GM18498 (cell line): ENCODE data around the gene GLCCI1.
"Not testable (repeated sequence)": the region's sequence is repeated elsewhere in the genome, so short reads cannot be mapped to it uniquely, and the experiment has no call there.

Experiments used
- ATAC-seq: cut with Tn5 transposase; IDR thresholded peaks from one replicate; pipeline ENCODE4 v1.9.1; 2021; ENCODE audit warnings: mild to moderate bottlenecking, moderate library complexity; ENCODE audit not compliant: unreplicated experiment

The GLCCI1 gene

DNA sequence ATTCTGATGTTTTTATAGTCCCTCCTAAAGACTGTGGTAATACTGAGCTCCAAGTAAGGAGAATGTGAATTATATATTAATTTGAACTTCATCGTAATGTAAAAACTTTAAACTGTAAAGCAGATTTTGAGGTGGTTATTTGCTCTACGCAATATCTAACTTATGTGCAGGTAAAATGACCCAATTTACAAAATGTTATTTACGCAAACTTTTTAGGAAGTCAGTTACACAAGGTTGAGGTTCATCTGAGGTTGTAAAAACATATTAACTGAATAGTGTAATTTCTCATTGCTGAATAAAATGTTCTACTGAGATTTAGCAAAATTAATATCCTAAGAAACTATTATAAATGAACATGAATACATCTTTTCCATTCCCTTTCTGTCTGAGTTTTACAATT, 15.8 kb downstream of the GLCCI1 start:
- ATAC-seq = no peak

DNA sequence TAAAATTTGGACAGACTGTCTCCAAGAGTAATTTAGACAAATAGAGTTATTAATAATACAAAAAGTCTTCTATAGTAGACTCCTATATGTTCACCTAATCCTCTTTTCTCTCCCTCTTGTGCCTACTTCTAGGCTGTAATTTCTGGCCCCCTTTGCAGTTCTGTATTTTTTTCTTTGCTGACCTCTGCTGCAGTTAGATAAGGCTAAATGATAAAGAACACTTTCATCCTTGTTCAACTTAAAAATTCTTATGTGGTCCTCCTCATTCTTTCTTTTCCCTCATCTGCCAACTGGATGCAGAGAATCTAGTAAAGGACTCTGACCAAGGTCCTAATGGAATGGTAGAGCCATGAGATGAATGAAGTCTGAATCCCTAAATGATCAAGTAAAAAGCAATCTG, 20.1 kb downstream of the GLCCI1 start:
- ATAC-seq = no peak

DNA sequence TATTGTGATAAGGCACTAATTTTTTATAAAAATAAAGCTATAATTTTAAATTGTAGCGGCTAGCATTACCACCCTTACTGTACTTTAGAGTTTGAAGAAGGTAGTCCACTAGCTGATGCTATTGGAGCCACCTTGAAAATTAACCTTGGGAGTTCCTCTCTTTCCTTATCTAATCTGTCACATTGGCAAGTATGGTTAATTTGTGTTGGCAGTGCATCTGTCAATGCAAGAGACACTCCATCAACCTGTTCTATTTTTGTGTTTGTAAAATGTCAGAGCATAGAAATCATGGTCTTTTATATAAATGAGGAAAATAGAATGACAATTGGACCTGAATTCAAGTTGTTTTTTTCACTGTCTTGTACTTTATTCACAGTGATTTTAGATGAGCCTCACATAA, 20.5 kb downstream of the GLCCI1 start:
- no peak for ATAC-seq

DNA sequence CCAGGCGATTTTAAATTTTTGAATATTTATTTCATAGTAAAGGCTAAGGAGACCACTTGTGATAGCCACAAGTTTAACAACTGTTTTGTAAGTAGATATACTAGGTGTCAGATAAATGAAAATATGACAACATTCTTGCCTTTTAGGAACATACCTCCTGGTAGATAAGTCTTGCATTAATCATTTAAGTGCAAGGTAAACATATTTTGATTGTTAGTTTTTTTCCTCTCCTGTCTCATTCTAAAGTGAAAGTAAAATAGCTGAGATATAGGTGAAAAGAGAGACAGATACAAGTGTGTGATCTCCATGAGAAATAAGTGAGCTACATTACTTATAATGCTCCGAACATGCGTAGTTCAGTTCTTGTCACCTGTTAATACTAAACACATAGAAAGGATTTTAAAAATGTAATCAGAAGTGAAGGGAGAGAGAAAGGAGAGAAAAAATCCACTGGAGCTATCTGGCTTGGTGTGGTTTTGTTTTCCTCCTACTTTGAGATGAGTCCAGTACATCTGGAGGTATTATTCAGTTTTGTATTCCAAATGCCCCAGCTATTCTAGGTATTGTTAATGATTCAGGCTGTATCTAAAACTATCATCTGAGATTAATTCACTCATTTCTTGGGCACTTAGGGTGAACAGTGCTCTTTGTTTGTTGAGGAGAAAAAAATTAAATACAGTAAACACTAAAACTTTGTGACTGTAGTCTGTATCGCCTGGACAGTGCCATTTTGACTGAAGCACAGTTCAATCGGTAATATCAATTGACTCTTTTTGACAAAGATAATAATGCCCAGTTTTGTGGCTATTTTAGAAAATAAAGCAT, 21.2 kb downstream of the GLCCI1 start:
- ATAC-seq = no peak

DNA sequence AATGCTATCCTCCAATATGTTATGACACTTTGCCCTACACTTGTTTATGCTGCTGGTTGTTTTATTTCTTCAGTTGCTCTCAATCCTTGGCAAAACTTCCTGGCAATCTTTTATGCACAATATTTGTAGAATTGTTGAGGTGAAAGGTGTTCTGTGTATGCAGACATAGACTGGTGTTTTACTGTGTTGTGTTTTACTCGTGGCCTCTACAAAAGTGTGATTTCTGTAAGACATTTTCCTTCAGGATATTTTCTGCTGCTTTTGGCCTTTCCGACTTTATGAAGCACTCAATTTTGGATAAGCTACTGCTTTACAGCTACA, 21.8 kb downstream of the GLCCI1 start:
- ATAC-seq = no peak

DNA sequence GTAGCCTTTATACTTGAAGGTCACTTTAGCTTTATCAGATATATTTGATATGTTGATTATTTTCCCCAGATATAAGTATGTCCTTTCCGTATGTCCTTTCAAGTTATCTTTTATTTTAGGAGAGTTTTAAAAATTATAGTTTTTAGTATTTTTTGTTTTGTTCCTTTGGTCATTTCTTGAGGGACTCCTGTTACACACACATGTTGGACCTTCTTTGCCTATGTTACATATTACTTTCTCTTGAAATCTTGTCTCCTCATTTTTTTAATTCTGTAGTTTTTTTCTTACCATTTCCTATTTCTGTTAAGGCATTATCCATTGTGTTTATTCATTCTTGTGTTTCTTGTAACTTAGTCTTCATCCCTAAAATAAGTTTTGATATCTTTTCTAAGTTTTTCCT, 23.9 kb downstream of the GLCCI1 start:
- no peak for ATAC-seq

DNA sequence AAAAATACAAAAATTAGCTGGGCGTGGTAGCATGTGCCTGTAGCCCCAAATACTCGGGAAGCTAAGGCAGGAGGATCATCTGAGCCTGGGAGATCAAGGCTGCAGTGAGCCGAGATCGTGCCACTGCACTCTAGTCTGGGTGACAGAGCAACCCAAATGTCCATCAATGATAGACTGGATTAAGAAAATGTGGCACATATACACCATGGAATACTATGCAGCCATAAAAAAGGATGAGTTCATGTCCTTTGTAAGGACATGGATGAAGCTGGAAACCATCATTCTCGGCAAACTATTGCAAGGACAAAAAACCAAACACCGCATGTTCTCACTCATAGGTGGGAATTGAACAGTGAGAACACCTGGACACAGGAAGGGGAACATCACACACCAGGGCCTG, 26.8 kb downstream of the GLCCI1 start:
- ATAC-seq = not testable (repeated sequence)

DNA sequence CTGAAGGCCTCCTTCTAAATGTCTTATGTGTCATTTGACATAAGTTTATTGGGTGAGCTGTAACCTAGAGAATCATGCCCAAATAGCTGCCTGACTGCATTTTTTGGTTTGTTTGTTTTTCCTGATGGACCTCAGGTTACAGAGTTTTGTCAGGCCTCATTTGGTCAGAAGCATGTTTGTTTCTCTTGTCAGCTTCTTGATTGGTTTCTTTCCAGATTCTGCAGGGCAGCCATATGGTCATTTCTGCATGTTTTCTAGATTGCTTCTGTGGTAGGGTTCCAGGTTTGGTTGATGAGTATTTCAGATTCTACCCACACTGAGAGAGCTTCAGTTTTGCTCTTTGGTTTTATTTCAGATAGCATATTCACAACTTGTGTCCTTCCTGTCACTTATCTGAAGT, 28.0 kb downstream of the GLCCI1 start:
- ATAC-seq = no peak

DNA sequence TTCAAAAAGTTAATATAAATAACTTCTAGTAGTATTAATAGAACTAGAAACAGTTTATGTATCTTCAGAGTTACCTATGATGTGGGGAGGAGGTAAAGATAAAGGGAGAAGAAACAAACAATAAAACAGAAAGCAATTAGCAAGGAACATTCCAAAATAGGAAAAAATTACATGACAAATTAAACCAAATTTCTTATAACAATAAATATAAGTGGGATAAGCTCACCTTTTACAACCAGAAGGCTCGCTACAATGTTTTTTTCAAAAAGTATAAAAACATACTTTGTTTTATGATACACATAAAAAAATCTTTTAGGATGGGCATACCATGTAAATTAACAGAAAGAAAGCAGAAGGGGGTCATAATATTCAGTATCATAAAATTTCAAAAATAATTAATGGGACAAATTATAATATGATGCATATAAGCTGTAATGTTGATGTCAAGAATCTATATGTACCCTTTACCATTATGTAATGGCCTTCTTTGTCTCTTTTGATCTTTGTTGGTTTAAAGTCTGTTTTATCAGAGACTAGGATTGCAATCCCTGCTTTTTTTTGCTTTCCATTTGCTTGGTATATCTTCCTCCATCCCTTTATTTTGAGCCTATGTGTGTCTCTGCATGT, 31.8 kb downstream of the GLCCI1 start:
- ATAC-seq = no peak

DNA sequence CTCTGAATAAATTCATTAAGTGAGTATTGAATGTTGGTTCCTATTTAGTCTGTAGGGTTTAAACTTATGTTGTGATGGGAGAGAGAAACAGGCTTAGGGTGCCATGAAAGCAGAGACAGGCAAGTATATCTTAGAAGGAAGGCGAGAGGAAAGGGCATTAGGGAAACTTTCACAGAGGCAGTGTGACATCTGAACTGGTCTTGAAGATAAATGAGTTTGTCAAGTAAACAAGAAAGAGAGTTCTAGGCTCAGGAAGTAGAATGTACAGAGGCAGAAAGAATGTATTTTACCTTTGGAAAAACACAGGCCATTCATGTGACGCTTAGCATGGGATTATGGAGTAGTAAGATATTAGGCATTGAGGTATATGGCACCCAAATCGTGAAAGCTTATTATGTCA, 34.5 kb downstream of the GLCCI1 start:
- no peak for ATAC-seq

DNA sequence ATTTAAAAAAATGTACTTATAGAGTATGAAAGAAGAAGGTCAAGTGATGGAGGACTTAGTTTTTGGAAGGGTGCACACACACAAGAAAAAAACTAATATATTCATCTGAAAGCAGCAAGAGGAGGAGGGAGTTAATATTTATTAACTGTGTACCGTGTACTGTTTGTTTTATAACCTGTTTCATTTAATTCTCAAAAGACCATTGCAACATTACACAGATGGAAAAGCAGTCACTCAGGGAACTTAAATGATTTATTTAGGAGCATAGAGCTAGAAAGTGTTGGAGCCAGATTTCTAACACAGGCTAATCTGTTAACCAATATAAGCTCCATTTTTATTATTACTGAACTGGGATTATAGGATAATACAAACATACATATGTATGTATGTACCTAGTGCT, 36.7 kb downstream of the GLCCI1 start:
- no peak for ATAC-seq

DNA sequence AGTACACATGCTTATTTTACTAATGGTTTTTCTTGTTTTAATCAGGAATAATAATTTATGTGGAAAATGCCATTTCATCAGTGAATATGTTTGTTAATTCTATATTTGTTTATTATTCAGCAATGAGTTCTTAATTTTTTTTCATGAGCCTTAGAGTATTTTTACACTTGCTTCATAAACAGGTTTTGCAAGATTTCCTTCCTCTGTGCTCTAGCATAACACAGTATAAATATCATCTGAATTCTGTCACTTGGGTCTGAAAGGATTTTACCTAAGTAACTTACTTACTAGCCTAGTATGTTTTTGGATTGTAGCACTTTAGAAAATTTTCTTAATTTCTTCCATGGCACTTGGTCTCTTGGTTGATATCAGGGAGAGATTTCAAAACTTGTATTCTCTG, 45.8 kb downstream of the GLCCI1 start:
- no peak for ATAC-seq

DNA sequence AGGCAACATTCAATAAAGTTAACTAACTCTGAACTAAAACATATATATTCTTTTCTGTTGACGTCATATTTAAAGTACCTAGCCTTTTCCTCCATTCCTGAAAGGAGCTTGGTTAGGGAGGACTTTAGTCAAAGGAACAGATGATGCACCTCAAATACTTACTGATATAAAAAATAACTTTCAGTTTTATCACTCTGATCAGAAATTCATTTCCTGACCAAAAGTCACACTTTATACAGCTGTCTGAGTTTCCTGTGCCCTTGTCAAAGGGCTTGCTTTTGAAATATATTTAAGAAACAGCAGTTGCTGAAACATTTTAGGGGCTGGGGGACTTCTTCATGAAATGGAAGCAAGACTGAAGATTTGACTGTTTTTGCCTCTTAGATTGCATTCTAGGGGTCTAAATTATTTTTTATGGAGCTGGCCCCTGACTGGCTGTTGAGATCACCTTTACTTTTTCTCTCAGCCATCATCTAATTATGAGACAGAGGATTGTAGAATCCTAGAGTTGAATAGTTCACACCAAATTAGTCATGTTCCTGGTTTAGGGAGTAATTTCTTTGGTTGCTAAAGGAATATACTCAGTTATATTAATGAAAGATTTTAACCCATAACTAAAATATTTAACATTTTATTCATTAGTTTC, 46.6 kb downstream of the GLCCI1 start:
- ATAC-seq = no peak

DNA sequence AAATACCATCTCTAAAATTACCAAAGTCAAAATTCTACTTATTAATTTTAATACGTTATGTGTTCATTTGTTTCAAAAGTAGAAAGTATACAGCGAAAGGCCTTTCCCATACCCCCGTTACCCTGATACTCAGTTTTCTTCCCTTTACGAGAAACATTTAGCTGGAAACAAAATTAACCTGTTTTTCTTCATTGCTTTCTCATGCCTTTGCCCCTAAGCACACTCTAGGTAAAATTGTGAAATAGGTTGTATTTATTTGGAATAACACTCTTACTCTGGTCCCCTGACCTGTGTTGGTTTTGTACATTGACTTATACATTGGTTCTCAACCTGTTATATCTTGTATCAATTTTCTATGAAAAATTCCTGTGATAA, 47.1 kb downstream of the GLCCI1 start:
- ATAC-seq = no peak

DNA sequence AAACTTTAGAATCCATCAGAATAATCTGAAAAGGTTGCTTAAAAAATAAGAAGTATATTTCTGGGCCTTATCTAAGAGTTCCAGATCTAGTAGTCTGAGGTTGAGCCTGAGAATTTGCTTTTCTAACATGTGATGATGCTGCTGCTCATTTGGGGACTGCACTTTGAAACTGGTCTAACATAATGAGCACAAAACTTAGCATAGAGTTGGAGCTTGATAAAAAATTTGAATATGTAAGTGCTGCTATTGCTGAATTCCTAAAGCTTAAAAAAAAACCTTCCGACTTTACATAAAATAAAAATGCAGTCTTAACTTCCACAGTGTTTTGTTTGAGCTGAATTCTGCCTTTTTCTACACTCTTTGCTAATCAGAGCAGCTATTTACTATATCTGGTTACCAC, 48.8 kb downstream of the GLCCI1 start:
- no peak for ATAC-seq

DNA sequence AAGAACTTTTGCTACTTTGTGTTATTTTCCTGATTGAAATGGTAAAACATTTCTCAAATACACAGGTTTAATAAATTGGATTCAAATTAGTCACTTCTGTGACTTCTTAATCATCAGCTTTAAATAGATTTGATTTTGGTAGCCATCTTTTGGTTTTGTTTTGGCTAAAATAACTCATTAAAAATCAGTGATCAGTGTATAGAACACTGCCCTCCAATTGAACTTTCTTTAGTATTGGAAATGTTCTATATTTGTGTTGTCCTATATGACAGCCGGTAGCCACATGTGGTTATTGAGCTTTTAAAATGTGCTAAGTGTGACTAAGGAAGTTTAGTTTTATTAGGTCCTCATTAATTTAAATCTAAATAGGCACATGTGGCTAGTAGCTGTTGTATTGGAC, 50.4 kb downstream of the GLCCI1 start:
- no peak for ATAC-seq

DNA sequence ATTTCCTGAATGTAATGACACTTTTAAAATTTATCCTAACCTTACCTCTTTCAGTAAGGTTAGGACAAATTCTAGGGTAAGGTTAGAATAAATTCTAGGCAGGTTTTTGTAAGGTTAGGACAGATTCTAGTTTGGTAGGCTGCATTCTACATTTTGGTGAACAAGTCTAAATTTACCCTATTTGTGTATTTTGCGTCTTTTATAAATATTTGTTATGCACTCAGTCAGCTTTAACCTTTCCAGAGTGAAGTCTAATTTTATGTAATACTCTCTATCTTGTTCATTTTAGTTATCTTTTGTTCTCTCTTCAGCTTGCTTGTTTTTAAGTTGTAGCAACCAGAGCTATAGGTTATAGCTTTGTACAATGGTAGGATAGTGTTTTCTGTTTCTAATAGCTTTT, 54.0 kb downstream of the GLCCI1 start:
- no peak for ATAC-seq

DNA sequence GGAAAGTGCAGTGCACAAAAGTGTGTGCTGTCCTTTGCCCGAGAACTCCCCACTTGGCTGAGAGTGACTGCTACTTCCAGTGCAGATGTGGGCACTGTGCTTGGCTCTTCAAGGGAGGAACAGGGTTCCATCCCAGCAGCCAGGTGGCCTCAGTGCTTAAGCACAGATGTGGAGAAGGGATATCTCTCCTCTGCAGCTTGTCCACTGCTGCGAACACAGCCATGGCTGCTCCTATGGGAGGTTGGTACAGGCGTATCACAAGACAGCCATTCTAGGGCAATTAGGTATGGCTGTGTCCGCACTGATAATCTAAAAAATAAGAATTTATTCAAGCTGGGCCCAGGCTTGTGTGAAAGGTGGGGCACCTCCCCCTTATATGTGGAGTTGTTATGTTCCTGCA, 66.6 kb downstream of the GLCCI1 start:
- ATAC-seq = no peak

DNA sequence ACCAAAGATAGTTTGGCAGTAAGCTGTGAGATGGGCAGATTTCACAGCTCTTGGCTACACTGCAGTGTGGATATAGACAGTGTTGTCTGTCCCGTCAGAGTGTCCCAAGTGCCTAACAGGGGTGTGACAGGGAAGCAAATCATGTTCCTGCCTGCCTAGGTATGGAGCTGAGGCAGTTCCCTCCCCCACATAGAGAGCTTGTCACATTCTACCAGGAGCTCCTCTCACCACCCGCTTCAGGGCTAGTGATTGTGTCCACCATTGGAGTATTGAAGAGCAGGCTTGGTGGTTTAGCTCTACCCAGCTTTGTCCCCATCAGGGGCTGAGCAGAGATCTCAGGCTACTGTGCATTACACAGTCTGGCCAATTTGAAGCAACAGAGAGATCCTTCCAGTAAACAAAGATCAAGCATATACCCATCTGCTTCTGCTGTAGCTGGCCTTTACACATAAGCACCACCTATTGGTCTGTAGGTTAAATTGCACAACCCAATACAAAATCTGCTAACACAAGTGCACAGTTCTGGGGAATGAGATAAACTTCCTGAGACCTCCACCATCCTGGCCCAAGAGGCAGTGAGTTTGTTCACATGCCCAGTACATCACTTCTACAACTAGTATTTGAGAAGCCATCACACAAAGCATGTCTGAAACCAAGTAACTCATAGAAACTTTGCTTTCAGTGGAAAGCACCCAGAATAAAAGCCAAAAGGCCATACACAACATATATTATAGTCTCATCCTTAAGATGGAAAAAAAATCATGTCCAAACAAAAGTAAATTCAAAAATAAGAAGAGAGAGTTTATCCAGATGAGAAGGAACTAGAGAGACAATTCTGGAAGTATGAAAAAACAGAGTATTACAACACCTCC, 67.3 kb downstream of the GLCCI1 start:
- peak; percentile 65 for ATAC-seq

DNA sequence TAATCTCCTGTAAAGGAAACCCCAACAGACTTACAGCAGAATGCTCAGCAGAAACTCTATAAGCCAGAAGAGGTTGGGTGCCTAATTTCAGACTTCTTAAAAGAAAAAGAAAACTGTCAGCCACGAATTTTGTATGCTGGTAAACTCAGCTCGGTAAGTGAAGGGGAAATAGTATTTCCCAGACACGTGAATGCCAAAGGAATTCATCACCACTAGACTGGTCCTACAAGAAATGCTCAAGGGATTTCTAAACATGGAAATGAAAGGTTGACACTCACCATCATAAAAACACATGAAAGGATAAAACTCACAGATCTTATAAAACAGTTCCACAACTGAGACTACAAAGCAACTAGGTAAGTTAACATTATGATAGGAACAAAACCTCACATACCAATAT, 68.6 kb downstream of the GLCCI1 start:
- no peak for ATAC-seq

DNA sequence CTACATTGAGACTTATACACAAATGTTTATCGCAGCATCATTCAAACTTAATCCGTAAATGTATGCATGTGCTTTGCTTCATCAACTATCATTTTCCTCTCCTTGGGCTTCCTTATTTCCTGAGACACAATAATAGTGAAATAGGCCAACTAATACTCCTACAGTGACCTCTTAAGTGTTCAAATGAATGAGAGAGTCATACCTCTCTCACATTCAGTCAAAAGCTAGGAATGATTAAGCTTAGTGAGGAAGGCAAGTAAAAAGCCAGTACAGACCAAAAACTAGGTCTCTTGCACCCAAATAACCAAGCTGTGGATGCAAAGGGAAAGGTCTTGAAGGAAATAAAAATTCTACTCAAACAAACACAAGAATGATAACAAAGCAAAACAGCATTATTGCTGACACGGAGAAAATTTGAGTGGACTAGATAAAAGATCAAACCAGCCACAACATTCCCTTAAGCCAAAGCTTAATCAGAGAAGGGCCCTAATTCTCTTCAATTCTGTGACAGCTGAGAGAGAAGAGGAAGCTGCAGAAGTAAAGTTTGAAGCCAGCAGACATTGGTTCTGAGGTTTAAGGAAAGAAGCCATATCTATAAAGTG, 72.3 kb downstream of the GLCCI1 start:
- ATAC-seq = no peak
